Activated CD8-positive, alpha-beta memory T cell treated with anti-CD3 and anti-CD28 coated beads, Interleukin-2, amount 50 U/mL, for 4 hours (primary cell): ENCODE results near the gene AGO4.
"Not testable (repeated sequence)": the region's sequence is repeated elsewhere in the genome, so short reads cannot be mapped to it uniquely, and the experiment has no call there.

Source experiments
- DNase-seq: peaks from one replicate; pipeline ENCODE4 v3.0.0-alpha.2; 2020

The AGO4 gene

DNA sequence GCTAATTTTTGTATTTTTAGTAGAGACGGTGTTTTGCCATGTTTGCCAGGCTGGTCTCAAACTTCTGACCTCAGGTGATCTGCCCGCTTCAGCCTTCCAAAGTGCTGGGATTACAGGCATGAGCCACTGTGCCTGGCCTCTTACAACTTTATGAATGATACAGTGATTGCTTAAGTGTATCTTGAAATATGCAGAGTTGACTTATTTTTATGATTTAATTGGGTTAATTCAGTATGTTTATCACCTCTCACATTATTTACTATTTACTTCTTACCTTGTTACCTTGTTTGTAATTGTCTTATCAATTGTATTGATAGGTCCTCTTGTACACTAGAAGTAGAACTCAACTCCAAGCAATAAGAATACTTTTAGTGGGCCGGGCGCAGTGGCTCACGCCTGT lies 4.9 kb downstream of the AGO4 start:
- DNase-seq, result not testable (repeated sequence)

- DNase-seq, result no peak
These were observed 17.4 kb downstream of the AGO4 start for GRCh38 chr1:35825255-35825654.

DNA sequence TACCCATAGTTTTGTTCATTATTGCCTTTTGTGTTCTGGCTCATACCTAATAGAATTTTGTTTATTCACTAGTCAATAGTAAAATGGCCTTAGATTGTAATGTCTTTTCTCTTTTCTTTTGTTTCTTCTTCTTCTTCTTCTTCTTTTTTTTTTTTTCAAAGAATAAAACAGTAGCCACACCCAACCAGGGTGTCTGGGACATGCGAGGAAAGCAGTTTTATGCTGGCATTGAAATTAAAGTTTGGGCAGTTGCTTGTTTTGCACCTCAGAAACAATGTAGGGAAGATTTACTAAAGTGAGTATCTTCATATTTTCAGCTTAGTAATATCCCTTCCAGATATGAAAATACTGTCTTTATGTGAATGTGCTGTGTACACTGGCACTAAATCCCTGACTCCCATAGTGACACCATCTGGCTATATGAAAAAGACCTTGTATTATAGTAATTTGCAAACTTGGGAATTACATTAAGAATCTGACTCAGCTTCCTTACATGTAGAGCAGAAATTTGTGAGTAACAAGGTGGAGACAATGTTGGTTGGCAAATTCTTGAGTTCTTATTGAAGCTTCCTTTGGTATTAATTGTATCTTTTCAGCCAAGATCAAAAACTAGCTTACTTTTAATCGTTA lies 24.6 kb downstream of the AGO4 start:
- no peak for DNase-seq

DNA sequence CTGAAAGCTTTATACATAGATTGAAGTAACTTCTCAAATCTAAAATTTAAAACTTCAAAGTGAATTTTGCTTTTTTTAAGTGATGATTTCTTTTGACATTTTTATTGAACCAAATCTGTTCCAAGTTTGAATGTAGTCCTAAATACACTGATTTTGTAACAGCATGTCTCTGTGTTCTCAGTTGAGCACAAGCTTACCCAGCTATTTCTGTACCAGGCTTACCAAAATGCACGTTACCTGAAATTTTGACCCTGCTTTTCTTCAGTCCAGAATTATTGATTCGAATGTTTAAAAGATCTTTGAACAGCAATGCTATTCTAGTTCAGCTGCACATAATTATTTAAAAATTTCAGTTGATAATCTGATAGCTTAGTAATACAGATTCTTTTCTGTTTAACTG lies 25.6 kb downstream of the AGO4 start:
- no peak for DNase-seq

GRCh38 chr1:35834218-35834617 lies 26.4 kb downstream of the AGO4 start:
- no peak for DNase-seq

GRCh38 chr1:35835398-35835797 lies 27.6 kb downstream of the AGO4 start:
- no peak for DNase-seq

- DNase-seq, result no peak
These were observed 28.9 kb downstream of the AGO4 start for GRCh38 chr1:35836734-35837133.

GRCh38 chr1:35838693-35839245 lies 31.0 kb downstream of the AGO4 start:
- no peak for DNase-seq

DNA sequence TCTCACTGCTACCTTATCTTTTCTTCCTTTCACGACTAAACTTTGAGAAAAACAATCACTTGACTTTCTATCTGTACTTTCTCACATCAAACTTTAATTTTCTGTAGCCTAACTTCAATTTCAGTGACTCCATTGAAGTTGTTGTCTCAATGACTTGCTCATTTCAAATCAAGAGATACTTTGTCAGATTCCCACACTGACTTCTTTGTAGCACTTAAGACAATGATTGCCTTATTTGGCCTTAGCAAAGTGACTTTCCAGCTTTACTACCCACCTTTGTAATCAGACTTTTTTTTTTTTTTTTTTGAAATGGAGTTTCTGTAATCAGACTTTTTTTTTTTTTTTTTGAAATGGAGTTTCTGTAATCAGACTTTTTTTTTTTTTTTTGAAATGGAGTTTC lies 37.0 kb downstream of the AGO4 start:
- no peak for DNase-seq

- DNase-seq, result no peak
These were observed 38.0 kb downstream of the AGO4 start for GRCh38 chr1:35845766-35846165.

DNA sequence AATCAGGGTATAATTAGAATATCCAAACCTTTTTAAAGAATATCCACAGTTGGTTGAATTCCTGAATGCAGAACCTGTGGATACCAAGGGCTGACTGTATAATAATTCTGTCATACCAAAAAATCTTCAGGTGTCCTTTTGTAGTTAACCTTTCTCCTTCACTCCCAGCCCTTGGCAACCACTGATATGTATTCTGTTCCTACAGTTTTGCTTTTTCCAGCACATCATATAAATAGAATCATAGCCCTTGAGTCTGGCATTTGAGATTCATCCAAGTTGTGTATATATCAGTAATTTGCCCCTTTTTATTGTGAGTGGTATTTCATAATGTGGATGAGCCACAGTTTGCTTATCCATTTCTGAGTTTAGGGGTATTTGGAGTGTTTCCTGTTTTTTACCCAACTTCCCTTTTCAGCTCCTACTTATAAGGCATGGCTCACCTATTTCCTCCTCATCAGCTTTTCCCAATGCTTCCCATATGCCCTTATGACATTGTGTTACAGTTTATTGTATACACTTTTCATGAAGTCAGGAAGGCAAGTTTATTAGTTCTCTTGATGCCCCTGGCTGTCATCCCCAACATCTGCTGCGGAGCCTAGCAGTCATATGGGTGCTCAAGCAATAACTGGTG lies 40.2 kb downstream of the AGO4 start:
- no peak for DNase-seq

GRCh38 chr1:35850051-35850450 lies 42.2 kb downstream of the AGO4 start:
- DNase-seq, result no peak

- DNase-seq, result no peak
These were observed 42.9 kb downstream of the AGO4 start for GRCh38 chr1:35850716-35851115.

DNA sequence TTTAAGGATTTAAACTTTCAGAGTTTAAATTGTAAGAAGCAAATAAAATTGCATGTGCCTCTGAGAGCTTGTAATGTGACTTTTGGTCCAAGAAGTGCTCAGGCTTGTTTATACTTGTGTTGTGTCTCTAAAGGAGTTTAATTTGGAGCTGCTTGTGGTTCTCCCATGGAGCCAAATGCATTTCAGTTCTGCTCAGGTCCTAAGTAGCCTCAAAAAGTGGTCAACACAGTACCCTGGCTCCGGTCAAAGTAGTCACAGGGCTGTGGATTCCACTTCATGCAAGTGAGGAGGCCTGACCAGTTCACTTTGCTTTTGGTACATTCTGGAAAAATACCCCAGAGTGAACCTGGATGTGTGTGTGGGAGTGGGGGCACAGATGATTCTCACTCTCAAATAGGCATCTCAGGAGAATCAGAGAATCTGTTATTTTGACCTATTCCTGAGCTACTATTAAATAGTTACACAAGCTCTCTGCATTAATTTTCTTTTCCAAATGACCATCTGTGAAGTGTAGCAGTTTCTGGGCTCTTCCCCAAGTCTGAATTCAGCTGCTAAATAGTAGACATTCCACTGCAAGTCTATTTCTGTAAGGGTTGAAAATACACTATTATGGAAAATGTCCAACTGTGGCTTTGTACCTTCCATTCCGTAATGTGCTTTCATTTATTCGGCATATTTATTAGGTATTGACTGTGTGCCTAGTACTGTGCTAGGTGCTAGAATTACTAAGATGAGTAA lies 43.5 kb downstream of the AGO4 start:
- DNase-seq, result no peak

DNA sequence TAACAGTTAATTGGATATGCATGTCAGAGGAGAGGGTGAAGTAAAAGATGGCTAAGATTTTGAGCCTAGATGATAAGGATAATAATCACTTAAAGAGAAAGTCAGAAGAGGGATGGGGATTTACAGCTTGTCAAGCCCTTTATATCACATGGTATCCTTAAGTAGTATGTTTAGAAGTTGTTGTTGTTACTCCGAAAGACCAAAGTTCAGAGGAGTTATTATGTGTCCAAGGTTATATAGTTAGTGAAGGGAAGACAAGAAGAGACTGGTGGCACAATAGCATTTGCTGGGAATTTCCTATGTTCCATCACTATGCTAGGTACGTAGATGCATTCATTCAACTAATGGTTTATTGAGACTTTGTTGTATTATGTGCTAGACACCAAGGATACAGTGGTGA lies 44.4 kb downstream of the AGO4 start:
- DNase-seq, result no peak

GRCh38 chr1:35854989-35855700 lies 47.3 kb downstream of the AGO4 start:
- no peak for DNase-seq

DNA sequence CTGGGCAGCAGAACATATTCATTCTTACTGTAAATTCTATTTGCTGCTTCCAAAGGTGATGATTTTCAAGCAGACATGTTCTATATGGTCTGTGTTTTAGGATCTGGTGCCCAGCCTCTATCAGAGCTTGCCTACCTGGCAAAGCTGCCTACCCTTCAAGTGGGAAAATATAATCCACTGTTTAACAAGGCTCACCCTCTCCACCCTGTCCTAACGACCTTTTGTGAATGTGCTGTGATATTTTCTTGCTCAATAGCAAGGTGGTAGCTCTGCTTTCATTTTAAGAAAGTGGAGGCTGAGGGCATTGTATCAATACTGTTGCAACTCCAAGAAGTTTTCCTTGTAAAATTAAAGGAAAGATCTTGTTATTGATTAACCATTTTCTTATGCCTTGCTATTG lies 49.1 kb downstream of the AGO4 start:
- no peak for DNase-seq

DNA sequence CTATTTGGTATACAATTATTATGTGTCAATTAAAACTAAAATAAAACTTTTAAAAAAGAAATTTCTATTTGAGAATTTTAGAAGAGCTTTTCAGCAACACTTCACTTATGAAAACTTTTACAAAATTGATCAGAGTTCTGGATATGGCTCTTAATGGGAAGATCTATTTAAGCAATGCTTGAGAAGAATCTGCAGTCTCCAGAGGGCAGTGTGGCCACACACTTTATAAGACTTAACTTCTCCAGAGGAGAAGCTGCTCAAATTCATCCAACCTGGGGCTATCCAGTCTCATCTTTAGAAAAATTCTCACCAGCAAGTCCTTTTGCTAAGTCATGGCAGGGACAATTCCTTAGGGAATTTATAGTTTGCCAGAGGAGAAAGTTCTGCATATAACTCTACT lies 50.0 kb downstream of the AGO4 start:
- no peak for DNase-seq

- DNase-seq, result no peak
These were observed 52.9 kb downstream of the AGO4 start for GRCh38 chr1:35860696-35861095.

- DNase-seq, result no peak
These were observed 55.3 kb downstream of the AGO4 start for GRCh38 chr1:35863136-35863535.

DNA sequence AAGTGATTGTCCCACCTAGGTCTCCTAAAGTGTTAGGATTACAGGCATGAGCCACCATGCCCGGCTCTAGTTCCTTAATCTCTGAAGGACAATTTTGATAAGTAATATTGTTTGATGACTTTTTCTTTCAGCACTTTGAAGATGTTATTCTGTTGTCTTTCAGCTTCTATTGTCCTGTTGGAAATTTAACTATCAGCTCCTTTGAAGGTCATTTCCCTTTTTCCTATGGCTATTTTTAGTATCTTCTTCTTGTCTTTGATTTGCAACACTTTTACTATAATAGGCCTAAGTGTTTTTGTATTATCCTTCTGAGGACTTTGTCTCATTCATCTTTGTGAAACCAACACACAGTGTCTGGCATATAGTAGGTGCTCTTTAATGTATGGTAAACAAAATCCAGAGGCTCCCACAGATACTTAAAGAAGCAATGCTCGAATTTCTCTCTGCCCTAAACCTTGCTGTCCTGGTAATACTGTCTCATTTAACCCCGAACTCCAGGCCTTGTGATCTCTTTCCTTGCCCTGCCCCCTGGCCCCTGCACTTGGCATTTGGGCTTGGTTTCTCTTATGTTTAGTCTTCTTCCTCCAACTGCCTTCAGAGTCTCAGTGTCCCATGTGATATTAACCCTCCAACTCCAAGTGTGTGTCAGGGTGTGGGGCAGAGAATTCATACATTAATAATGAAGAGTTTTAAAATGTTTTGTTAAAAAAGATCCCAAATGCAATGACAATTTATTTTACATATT lies 56.2 kb downstream of the AGO4 start:
- DNase-seq, result no peak

DNA sequence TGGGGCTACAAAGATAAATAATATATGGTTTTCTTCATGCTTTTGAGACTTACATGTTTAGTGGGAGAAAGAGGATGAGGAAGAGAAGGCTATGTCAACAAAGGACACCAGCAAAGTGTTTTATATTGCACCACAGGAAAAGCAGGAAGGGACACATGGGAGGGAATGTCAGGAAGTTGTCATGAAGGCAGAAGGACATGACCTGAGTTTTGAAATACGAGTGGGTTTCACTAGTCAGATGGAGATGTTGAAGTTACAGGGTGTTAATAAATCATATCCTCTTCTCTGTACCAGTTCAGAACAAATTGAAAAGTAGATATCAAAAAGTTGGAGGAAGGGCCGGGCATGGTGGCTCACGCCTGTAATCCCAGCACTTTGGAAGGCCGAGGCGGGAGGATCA lies 57.0 kb downstream of the AGO4 start:
- no peak for DNase-seq

DNA sequence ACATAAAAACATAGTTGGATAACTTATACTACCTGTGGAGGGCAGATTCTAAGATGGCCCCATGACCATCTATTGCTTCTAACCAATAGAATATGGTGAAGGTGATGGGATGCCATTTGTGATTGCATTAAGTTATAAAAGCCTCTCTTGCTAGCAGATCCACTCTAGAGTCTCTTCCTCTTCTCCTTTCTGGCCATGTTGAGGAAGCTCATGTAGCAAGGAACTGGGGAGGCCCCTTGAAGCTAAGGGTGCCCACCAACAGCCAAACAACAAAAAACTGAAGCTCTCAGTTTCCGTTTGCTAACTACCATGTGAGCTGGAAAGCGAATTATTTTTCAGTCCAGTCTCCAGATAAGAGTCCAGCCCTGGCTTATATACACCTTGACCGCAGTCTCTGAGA lies 59.2 kb downstream of the AGO4 start:
- no peak for DNase-seq
